Measurements from ENCODE around the gene SRR. TPM values are rescaled to one million over a fixed set of nuclear protein-coding genes. Genes with fewer than 3 reads are reported as not detected.
"Not testable (repeated sequence)": the region's sequence is repeated elsewhere in the genome, so short reads cannot be mapped to it uniquely, and the experiment has no call there.

Gene SRR
- total RNA-seq, 2 donors from 2014 or later, result 7.4 to 10.9 TPM

DNA sequence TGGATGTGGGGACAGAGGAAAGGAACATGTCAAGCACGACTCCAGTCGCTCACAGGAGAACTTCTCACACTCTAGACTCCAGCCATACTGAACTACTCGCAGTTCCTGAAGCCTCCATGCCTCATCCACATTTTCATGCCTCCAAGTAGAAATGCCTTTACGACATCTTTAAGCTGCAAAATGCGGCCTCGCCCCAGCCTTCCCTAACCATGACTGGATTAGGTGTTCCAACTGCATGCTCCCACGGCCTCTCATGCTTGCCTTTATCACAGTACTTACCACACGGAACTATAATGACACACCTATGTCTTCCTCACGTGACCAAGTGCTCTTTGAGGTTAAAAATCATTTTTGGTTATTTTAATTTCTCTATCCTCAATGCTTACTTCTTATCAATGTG is 24.0 kb upstream of the SRR start:
- intact Hi-C loops (cut with DNase I), result loop anchor here in 1 of 2 donors (2.0 kb wide), 1 partner anchor 29 kb away; no protein-coding TSS in a partner anchor
- DNase-seq (ENCODE audit: low spot score), result no peak

DNA sequence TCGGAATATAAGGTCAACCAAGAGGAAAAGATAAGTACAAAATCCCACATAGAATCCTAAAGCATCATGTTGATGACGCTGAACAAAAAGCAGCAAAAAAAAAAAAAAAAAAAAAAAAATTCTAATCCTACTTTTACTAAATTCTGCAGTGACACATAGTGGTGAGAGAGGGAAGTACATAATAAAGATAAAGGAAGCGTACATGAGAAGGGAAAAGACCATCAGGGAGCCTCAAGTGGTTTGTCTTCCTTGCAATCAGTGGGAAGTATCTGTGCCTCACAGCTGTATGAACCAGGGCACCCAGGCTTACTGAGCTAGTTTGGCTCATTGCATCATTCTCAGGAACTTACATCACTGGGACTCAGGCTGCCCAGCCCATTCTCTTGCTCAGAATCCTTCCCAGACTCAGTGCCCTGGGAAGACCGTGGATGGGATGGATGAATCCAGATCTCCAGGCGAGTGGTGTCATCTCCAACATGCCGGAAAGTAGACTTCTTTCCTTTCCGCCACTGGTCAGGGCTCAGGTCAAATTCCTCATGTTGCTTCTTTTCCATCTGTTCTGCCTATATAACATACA is 21.4 kb upstream of the SRR start:
- DNase-seq (ENCODE audit: low spot score), result no peak
- intact Hi-C loops (cut with DNase I), result no loop called here

DNA sequence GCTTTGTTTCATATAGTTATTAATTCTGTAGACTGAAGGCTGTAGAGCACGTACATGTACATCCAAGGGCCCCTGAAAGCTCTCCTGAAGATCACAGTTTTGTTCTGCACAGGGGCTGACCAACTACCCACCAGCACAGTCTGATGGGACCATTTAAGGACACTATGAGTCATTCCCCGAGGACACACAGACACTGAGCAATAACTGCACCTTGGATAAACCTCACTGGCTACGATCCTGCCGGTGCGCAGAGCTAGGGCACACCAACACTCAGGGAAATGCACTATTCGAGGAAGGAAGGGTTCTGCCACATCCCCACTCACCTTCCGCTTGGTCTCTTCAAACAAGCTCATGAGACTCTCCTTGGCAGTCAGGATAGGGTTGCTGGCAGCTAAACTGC is 20.4 kb upstream of the SRR start:
- DNase-seq (ENCODE audit: low spot score), result no peak
- intact Hi-C loops (cut with DNase I), result no loop called here

DNA sequence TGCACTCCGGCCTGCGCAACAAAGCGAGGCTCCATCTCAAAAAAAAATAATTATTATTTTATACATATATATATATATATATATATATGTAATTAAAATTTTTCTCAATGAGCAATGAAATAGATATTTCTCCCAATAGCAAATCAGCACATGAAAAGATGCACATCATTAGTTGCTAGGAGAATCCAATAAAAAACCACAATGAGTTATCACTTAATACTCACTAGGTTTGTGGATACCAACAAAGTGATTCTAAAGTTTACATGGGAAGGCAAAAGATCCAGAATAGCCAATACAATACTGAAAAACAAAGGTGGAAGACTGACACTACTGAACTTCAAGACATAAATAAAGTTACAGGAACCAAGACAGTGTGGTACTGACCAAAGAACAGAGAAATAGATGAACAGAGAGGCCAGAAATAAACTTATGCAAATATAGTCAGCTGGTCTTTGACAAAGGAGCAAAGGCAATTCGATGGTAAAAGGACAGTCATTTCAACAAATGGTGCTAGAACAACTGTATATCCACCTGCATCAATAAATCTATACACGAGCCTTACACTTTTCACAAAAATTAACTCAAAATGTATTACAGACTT is 13.8 kb upstream of the SRR start:
- intact Hi-C loops (cut with DNase I), result no loop called here

DNA sequence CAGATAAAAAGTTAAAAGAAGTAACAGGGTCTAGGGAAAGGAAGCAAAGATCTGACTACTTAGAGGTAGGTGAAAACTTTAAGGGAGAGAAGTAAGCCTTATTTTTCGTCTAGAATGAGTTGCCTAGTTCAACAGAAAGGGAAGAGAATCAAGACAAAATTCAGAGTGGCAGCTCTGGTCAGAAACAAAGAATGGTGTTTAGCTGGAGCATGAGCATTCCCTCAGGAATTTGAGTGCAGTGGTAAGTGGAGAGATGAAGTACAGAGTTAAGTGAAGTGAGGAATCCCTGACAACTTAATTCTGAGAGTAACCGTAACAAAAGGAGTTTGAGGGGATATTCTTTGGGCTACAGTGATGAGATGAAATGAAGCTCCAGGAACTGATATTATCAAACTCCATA is 11.7 kb upstream of the SRR start:
- no peak for DNase-seq (ENCODE audit: low spot score)
- intact Hi-C loops (cut with DNase I), result no loop called here

More for the DNA sequence above, 13.8 kb upstream of the SRR start:
- DNase-seq (ENCODE audit: low spot score), result no peak

DNA sequence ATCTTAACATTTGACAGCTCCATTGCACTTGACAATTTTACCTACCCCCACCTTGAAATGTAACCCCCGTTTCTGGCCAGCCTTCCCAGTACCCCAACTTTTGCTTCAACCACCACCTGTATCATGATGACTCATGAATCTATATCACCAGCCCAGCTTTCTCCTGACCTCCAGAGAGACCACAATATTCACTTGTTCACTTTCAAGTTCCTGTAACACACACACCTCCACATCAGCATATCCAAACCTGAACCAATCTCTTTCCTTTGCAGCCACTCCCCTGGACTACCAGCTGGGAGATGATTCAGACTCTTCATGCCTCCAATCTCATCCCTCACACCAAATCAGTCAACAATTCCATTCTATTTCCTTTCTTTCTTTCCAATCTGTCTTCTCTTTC is 8.2 kb upstream of the SRR start:
- DNase-seq (ENCODE audit: low spot score), result no peak
- intact Hi-C loops (cut with DNase I), result no loop called here

DNA sequence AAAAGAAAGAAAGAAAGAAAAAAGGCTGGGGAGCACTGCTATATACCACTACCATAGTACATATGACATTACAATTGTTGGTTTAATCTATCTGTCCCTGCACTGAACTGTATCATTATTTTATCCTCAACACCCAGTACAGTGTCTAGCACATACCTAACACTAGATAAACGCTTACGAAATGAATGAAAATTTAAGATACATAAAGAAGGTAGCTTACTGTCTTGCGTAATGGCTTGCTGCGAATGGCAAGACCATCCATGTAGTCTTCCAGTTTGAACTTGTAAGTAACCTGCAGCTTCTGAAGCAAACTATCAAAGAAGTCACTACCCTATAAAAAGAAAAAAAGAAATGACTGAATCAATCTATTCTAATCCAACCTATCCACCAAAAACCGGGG is 6.7 kb upstream of the SRR start:
- intact Hi-C loops (cut with DNase I), result no loop called here
- DNase-seq (ENCODE audit: low spot score), result no peak

DNA sequence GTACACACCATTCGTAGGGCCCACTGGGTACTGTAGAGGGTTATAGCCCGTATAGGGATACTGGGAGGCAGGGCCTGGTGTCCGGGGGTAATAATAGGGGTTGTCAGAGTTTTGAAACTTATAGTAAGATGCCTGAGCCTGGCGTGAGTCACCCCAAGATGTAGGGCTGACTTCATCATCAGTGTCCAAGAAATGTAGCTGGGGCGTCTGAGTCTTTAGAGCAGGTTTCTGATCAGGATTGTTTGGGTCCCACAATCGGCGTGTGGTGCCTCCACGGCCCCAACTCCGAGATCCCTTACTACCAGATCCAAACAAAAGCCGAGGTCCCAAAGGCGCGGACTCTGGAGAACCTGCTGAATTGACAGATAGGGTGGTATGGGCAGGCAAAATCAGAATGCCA is 4.6 kb upstream of the SRR start:
- DNase-seq (ENCODE audit: low spot score), result no peak
- intact Hi-C loops (cut with DNase I), result no loop called here

DNA sequence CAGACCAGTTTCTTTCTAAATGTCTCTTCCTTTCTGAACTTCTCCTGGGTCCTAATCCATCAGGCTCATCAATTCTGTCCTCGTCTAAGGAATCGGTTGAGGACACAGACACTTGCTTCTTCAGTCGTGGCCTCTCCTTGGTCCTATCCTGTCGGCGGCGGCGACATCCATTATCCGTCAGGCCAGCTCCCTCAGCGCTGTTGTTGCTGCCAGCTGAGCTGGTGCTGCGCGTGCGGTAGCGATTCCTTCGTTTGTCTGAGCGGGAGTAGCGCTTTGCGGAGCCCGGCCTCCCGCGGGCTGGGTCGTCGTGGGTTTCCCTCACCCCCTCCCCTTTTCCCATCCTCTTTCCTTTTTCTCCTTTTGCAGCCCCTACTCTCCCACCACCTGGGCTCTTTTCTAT is 4.0 kb upstream of the SRR start:
- intact Hi-C loops (cut with DNase I), result no loop called here
- no peak for DNase-seq (ENCODE audit: low spot score)

DNA sequence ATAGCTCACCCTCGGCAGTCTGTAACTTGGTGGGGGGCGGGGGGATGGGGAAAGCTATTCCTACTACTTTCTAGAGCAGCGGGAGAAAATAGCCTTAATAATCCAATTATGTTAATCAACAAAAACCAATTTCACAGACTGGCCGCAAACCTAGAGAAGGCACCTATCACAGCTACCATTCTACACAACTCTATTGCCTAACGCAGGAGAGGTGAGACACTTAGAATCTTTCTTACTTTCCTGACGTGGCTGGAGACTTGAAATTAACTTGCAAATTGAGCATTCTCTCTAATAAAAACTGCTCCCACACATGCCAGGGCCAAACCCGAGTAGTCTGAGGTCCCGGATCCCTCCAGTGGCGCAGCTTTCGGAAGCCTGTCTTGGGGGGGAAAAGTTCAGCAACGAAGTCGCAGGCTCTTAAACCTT is 959 bp upstream of the SRR start:
- no peak for DNase-seq (ENCODE audit: low spot score)
- intact Hi-C loops (cut with DNase I), result no loop called here

DNA sequence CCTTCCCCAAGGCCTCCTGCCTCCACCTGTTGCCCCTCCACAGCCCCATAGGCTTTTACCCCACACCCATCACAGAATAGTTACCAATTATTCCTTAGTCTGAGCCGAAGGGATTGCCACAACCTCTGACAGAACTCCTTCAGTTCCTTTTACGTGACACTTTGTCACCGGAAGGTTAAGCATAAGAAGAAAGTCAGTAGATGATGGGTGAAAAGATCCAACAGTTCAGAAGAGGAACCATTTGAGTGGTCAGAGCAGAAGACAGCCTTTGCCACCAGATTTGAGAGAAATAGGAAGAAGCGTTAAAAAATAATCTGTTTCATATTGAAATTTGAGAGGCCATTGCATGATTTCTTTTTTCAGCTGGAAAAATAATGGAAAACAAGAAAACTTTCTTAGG is 1.2 kb downstream of the SRR start:
- intact Hi-C loops (cut with DNase I), result no loop called here
- no peak for DNase-seq (ENCODE audit: low spot score)

DNA sequence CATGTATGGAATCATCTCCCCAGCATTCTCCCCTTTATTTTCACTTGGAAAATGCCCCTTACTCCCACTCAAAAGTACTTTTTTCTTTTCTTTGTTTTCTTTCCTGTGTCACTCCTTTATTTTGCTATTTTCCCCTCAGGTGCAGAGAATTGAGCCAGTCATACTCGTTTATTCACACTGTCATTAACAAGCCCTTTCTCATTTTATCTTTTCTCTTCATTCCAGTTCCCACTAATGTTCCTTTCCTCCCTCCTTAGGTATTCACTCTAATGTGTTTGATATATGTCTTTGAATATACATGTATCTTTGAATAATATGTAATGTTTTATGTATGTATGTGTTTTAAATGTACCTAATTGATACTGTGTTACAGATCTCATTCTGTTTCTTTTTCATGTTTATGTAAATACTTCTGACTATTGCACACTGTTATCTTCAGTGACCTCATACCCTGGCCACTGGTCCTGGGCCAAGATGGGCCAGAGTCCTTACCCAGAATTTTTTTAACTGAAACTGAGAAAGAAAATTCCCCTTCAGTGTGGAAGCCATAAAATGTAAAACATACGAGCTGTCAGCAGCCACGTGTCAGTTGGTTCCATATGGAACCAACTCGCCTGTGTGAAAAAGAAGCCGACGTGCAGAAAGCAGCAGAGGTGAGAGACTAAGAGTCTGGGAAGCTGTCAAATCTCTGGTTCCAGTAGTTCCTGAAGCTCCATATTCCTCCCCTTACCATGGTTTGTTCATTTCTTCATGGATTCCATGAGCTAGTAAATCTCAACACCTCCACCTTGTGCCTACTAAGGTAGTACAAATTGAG is 5.8 kb downstream of the SRR start:
- no peak for DNase-seq (ENCODE audit: low spot score)
- intact Hi-C loops (cut with DNase I), result loop anchor here in 1 of 2 donors (5.0 kb wide), 1 partner anchor 1017 kb away; no protein-coding TSS in a partner anchor

DNA sequence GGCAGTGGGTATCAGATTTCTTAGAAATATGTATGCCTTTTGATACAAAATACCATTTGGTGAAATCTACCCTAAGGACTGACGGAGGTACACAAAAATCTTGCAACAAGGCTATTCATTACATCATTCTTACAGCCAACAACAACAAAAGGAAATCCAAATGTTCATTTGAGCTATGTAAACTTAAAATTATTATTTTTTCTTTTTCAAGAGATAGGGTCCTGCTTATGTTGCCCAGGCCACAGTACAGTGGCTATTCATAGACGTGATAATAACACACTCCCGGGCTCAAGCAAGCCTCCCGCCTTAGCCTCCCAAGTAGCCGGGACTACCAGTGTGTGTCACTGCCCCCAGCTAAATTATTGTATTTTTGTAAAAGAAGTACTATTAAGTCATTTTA is 9.0 kb downstream of the SRR start:
- intact Hi-C loops (cut with DNase I), result loop anchor here in 1 of 2 donors (5.0 kb wide), 1 partner anchor 1020 kb away; no protein-coding TSS in a partner anchor
- DNase-seq (ENCODE audit: low spot score), result no peak

DNA sequence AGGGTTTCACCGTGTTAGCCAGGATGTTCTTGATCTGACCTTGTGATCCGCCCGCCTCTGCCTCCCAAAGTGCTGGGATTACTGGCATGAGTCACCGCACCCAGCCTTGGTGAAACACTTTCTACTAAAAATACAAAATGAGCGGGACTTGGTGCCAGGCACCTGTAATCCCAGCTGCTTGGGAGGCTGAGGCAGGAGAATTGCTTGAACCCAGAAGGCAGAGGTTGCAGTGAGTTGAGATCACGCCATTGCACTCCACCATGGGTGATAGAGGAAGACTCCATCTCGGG is 13.1 kb downstream of the SRR start:
- intact Hi-C loops (cut with DNase I), result not testable (repeated sequence)

DNA sequence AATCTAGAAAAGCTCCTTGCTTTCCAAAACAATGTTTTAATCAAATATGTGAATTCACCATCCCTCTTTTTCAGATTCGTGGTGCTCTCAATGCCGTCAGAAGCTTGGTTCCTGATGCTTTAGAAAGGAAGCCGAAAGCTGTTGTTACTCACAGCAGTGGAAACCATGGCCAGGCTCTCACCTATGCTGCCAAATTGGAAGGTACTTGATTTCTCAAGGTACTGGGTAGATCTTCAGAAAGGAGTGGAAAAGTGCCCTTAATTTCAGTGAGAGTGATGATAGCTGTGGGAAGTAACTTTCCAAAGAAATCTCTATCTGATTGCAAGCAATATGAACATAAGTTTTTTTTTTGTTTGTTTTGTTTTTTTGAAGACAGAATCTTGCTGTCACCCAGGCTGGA is 14.0 kb downstream of the SRR start:
- DNase-seq (ENCODE audit: low spot score), result no peak
- intact Hi-C loops (cut with DNase I), result no loop called here

More for the DNA sequence above, 13.1 kb downstream of the SRR start:
- DNase-seq (ENCODE audit: low spot score), result not testable (repeated sequence)

DNA sequence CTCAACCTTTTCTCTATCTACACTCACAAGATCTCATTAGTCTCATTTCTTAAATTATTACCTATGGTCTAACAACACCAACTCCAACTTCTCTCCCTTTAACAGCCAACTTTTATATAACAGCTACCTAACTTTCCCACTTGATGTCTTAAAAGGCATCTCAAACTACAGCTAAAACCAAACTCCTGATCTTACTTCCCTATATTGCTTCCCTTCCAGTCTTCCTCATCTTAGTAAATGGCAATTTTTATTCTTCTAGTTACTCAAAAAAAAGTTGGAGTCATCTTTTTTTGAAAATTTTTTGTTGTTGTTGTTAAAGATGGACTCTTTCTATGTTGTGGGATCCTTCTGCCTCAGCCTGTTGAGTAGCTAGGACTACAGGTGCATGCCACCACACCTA is 15.3 kb downstream of the SRR start:
- no peak for DNase-seq (ENCODE audit: low spot score)
- intact Hi-C loops (cut with DNase I), result no loop called here

DNA sequence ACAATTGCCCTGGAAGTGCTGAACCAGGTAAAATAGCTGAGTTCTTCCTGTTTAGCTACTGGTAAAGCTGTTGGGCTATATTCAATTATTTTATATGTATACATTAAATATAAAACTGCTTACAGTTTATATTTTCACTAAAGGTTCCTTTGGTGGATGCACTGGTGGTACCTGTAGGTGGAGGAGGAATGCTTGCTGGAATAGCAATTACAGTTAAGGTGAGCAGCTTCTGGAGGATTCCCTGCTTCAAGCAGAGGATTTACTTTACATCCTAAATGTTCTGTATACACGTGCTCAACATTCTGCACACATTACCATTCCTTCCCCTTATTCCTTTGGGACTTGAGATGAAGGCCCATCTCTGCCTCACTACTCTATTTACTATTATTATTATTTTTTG is 17.6 kb downstream of the SRR start:
- DNase-seq (ENCODE audit: low spot score), result no peak
- intact Hi-C loops (cut with DNase I), result loop anchor here in 1 of 2 donors (5.0 kb wide), 1 partner anchor 1511 kb away; no protein-coding TSS in a partner anchor

DNA sequence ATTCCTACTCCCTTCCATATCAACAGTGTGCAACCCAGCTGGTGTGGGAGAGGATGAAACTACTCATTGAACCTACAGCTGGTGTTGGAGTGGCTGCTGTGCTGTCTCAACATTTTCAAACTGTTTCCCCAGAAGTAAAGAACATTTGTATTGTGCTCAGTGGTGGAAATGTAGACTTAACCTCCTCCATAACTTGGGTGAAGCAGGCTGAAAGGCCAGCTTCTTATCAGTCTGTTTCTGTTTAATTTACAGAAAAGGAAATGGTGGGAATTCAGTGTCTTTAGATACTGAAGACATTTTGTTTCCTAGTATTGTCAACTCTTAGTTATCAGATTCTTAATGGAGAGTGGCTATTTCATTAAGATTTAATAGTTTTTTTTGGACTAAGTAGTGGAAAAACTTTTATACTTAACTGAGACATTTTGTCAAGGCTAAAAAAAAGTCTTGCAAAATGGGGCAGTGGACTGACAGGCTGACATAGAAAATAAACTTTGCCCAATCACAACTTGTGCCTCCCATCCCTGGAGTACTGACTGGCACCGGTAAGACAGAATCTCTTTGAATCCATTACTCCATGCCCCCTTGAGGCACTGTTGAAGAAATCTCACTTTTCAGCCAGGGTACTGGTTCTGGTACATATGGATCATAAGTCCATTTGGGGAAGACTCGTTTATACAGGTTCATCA is 20.0 kb downstream of the SRR start:
- no peak for DNase-seq (ENCODE audit: low spot score)
- intact Hi-C loops (cut with DNase I), result loop anchor here in 1 of 2 donors (5.0 kb wide), 1 partner anchor 1509 kb away; no protein-coding TSS in a partner anchor

DNA sequence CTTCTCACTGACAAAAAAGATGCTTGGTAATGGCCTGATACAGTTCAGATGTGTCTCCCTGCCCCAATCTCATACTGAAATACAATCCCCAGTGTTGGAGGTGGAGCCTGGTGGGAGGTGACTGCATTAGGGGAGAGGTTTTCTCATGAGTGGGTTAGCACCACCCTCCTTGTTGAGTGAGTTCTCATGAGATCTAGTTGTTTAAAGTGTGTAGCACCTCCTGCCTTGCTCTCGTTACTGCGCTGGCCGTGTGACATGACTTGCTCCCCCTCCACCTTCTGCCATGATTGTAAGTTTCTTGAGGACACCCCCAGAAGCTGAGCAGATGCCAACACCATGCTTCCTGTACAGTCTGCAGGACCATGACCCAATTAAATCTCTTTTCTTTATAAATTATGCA is 27.6 kb downstream of the SRR start:
- no peak for DNase-seq (ENCODE audit: low spot score)
- intact Hi-C loops (cut with DNase I), result no loop called here

DNA sequence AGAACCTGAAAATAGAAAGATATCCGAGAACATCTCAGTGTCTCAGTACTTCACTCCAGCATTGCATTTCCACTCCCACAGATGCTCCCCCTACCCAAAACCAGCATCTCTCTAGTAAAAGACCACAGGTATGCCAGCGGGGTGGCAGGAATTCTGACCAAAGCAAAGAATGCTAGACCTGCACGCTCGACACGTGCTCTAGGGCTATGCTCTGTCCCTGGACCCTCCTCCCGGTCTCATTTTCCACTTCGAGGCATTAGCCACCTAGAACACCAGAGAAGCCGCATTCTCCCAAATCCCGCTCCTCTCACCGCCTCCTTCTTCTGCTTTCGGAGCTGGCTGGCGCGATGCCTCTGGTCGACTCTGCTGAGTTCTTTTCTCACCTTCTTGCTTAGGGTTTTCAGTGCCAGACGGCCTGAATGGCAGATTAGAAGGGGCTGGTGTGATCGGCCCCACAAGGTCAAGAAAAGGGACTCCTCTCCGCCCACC is 32.0 kb downstream of the SRR start:
- intact Hi-C loops (cut with DNase I), result no loop called here
- no peak for DNase-seq (ENCODE audit: low spot score)
